Fibroblast of skin of right quadriceps (primary cell): ENCODE measurements around the gene ATP6V0D1.
A peak's percentile ranks its signal among the peaks of the same experiment; 100 is the strongest.
"Not testable (repeated sequence)": the region's sequence is repeated elsewhere in the genome, so short reads cannot be mapped to it uniquely, and the experiment has no call there.

ENCODE experiments used
- DNase-seq: peaks from one replicate; pipeline ENCODE4 v3.0.0-alpha.2; 2013

The ATP6V0D1 gene

DNA sequence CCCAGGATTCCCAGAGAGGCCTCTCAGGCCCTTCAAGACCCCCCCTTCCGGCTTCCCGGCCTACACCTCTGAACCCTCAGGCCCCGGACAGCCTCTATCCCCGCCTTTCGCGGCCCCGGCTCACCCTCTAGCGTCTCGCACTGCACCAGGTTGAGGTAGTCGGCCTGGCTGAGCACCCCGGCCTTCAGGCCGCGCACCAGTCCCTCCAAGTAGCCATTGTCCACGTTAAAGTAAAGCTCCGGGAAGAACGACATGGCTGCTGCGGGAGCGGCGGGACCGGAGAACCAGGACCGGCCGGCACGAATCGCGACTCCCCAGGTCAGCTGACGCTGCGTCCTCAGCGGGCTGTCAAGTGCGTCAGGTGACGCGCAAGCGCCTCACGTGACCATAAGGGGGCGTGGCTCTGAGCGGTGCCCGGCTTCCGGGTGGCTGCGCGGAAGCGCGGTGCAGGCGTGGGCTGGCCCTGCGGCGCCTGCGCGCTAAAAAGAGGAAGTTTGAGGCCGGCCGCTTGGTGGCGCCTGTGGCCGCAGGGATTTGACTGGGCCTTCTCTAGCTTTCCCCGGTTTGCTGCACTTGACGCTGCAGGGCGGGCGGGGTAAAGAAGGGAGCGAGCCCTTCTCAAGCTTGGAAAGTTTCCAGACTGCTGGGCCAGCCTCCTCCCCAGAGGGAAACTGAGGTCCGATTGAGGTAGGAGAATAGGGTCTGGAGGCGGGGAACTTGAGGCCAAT, at the start of gene ATP6V0D1:
Gene ATP6V0D1 (minus strand): TSS at position 325 of the 728 bp plus-strand sequence. CDS start 71 bp downstream, at position 254.
- peak; percentile 97 for DNase-seq

DNA sequence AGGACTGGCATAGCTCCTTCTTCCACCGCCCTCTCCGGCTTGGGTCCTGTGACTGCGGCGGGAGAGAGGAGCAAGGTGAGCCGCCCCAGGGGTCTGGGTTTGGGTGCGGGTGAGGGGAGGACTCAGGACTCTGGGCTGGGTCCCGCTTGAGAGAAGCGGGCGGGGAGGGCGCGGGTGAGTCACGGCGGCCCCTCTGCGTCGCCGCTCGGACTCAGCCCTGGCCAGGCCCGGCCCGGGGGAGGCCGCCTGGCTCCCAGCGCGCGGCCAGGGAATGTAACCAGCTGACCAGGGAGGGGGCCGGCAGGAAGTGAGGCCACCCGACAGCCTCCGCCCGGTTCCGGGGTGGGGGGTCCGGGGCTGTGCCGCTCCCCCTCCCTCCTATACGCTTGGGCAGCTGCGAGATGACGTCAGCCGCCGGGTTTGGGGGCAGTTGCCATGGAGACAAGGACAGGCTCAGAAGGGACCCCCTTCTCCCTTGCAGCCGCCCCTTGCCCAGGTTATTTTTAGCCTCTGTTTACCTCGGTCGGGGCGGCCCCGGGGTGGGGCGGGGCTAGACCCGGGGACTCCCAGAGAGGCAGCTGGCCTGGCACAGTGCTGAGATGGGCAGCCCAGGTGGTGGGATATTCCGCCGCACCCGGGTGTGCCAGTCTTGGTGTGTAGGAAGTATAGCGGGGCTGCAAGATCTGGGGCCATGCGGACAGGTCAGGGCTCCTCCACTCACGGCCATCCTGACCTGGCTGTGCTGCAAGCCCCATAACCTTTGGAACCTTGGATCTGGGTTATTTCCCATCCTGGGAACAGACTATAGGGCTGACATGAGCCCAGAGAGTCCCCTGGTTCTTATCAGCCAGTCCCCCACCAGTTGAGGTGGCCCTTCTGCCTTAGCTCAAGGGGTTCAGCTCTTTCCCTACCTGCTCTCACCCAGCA, 49.3 kb upstream of the ATP6V0D1 start:
- DNase-seq, result peak; percentile 55

DNA sequence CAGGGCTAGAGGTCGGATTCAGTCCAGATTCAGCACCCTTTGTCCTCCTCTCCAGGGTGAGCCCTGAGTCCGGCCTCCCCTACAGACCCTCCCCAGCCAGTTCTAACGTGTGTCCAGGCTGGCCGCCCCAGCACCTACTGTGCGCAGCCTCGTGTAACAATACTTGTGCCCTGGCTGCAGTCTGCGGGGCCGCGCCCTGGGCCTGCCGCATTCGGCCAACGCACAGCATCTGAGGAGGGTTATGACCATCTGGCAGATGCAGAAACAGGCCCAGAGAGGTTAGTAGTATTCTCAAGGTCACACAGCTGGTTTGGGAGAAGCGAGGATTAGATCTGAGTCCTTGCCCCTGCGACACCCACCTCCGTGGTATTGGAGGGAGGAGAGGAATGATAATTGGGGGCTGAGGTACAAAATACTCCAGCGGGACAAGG, 48.6 kb upstream of the ATP6V0D1 start:
- DNase-seq, result no peak

DNA sequence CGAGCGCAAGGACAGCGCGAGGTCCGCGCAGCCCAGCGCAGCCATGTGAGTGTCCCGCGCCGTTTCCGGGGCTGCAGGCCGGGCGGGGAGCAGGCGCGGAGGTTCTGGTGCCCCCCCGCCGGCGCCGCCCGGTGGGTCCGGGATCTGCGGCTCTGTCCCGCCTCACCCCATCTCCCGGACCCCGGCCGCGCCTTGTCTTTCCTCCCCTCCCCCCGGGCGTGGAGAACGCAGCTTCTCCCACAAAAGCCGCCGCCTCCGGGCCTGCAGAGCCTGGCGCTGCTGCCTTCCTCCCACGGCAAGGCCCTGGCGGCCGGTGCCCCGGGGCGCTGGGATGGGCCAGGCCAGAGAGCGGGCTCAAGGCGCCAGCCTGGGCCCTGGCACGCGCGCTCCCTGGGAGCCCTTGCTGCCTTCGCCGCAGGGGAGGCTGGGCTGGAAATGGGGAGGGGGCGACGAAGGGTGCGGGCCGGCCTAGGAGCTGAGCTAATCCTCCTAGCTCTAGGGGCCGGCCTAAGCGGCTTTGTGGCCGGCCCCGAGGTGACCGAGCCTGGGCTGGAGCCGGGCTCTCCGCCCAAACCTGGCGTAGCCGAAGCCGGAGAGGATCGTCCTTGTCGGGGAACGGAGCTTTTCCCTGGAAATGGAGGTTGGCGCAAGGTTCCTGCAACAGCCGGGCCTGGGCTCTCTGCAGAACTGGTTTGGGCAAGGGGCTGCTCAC, 48.1 kb upstream of the ATP6V0D1 start:
- no peak for DNase-seq

DNA sequence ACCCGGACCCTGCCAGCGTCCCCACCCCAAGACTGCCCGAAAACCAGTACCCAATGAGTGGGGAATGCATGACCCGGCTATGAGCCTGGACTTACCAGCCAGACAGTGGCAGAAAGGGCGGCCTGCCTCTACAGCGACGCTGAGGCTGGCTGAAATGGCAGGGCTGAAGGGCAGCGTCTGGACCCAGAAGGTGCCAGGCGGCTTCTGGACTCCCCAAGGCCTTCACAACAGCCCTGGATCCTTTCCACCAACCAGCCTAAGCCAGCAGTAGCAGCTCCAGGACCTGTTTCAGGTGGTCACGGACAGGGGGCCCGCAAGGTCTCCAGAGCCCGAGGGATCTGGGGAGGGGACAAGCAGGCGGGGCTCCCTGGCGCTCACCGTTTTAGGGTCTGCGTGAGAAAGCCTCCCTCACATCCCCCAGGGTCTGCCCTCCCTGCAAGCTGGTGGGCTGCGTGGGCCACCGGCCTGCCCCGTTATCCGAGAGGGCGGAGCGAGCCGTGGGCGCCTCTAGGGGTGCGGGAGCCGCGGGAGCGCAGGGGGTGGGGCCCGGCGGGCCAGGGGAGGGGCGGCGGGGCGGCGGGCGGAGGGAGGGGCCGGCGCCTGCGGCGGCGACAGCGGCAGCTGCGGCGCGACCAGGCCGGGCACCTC, 47.4 kb upstream of the ATP6V0D1 start, which contains the start of gene RIPOR1:
Gene RIPOR1 (plus strand): TSS at position 608 of the 648 bp plus-strand sequence. CDS start 9,618 bp downstream, outside the sequence.
- DNase-seq, result peak; percentile 31

DNA sequence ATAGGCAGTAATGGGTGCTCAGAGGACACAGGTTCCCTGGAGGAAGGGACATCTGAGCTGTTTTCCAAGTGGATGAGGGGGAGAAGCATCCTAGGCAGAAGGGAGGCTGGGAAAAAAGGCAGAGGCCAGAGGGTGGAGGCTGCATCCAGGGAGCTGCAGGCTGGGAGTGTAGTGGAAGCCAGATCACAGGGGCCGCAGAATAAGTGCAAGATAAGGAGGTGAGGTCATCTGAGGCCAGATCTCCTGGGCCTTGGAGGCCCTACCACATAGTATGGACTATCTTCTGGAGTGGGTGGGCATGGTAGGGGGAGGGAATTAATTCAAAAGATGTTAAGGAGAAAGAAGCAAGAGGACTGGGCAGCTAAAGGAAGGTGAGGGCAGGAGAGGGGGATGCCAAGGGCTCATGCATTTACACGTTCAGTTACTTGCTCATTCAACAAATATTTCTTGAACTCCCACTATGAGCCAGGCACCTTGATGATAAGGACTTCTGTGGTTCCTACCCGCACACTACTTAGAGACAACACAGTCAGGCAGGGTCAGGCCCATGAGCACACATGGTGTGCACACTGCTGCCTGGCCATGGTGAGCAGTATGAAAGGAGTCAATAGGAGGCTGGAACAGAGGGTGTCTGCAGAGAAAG, 45.3 kb upstream of the ATP6V0D1 start:
- no peak for DNase-seq

DNA sequence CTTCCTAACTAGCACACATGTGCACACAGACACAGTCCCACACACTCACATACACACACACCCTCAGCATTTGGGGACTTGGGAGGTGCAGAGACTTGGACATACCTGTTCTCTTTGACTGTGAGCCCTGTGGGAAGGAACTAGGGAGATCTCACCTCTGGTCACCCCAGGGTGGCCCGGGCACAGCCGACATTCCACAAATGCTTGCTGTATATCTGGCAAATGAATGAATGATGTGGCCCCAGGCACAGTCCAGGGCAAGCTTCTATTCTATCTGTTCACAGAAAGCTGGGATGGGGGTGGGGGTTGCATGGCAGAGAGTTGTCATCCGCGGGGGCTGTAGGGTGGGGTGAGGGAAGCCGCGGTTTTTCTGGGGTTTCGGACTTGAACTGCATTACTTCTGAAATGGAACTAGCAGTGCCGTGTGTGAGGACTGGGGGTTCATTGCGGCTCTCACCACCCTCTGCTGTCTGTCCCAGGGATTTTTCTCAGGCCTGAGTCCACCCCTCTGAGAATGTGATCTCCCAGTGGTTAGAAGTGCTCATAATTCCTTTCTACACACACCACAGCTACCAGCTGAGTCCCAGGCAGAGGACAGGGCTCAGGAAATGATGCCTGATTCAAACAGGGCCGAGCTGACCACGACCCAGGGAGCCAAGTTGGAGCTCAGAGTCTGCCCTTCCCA, 44.4 kb upstream of the ATP6V0D1 start:
- peak; percentile 49 for DNase-seq

DNA sequence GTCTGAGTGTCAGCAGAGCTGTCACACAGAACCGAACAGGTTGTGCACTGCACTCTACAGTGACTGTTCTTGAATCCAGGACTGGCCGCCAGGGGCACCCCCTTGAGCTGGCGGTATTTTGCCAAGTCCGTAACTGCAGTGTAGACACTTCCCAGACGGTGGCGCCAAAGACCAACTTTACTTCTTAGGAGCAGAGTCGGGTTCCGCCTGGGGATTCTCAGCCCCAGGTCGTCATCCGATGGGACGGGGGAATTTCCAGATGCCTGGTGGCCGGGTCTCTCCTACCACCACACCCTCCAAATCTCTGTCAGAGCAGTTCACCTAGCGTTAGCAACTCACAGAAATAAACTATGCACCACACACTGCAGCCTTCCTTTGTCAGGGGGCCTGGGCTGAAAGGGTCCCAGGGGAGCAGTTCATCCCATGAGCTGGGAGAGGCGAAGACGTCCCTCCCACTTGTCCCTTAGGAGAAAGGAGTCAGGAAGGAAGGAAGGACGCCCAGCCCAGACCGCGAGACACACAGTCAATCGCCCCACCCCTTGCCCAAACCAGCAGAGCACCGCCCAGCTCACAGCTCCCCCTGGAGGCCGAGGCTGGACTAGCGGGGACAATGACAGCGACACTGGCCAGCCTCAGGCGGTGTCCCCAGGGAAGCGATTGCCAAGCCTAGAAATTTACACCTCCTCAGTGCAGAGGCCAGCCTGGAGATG, 40.3 kb upstream of the ATP6V0D1 start:
- DNase-seq, result peak; percentile 95

DNA sequence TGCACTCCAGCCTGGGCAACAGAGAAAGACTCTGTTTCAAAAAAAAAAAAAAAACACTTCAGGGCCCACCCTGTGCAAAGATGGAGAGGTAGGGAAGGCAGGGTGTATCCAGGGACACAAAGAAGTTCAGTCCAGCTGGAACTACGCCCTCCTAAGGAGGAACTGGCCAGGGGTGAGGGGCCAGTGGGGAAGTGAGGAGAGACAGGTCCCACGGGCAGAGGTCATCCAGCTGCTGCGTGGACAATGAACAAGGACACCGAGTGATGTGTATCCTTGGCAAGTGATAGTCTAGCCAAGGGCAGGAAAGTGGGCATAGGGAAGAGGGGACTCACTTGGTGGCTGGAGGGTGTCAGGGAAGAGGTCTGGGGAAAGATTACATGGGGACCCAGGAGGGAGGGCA, 38.3 kb upstream of the ATP6V0D1 start:
- no peak for DNase-seq

DNA sequence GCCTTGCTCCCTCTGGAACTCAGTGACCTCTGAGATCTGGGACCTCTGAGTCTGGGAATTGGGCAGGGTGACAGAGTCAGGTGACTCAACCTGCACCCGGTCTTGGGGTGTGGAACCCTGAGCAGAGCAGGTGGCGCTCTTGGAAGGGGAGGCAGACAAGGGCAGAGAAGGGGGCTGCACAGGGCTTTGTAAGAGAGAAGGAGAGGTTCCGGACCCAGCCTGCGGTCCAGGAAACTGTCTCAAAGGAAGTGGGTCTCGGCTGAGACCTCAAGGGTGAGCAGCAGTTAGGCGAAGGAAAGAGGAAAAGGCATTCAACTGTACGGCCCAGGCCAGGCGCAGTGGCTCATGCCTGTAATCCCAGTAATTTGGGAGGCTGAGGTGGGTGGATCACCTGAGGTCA, 37.7 kb upstream of the ATP6V0D1 start:
- no peak for DNase-seq

DNA sequence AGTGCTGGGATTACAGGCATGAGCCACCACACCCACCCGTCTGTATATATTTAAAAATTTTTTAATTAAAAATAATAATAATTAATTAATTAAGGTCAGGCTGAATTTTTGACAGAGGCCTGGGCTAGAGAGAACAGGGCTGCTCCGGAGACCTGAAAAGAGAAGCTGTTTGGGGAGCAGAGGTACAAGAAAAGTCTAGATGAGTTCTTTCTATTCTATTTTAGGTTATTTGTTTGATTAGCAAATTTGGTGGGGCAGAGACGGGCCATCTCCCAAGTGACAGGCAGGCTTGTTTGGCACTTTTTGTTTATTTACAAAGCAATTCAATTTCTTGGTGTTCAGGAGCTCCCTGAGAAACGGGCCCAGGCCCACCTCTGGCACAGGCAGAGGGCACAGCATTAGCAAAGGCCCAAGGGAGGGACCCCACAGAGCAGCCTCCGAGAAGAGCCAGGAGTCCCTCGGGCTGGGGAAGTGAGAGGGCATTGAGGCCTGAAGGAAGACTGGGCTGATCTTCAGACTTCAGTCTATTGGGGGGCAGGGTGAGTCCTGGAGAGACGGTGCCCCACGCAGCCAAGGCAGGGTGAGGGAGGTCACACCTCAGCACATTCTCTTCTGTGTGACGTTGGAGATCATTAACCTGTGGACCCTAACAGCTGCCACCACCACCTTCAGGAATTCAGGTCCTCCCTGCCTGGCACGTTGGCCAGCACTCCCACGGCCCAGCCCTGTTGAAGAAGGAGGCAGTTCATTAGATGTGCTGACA, 36.9 kb upstream of the ATP6V0D1 start:
- no peak for DNase-seq

DNA sequence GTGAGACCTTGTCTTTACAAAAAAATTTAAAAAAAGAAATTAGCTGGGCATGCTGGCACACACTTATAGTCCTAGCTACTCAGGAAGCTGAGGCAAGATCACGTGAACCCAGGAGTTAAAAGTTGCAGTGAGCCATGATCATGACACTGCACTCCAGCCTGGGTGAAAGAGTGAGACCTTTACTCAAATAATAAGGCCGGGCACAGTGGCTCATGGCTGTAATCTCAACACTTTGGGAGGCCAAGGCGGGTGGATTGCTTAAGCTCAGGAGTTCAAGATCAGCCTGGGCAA, 36.1 kb upstream of the ATP6V0D1 start:
- DNase-seq, result no peak

DNA sequence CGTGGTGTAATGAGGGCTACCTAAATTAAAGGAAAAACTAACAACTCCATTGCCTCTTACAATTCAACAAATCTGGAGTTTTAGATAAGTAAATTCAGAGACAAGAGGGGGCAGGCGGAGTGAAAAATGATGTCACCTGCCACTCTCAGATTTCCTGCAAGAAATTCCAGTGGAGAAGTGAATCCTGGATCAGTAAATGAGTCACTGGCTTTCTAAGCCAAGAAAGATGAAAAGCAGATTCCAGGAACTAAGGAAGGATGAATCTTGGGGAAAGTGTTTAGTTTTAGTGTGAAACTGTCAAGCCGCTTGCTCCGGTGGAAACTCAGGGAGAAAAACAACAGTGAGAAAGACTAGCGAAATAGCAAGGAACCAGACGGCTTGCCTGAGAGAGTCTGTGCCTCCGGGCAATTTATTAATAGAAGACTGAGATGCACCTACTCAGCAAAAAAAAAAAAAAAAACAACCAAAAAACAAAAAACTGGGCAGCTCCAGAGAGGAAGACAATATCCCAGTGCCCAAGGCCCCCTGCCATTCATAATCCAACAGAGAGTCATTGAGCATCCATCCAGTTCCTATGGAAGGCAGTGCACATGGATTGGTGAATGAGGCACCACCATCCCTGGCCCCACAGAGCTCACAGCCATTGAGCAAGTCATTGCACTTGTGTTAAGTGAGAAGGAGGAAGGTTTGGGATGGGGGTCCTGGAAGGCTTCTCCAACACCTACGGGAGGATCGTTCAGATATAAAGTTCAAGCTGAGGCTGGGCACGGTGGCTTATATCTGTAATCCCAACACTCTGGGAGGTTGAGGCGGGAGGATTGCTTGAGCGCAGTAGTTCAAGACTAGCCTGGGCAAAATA, 35.6 kb upstream of the ATP6V0D1 start:
- peak; percentile 78 for DNase-seq

DNA sequence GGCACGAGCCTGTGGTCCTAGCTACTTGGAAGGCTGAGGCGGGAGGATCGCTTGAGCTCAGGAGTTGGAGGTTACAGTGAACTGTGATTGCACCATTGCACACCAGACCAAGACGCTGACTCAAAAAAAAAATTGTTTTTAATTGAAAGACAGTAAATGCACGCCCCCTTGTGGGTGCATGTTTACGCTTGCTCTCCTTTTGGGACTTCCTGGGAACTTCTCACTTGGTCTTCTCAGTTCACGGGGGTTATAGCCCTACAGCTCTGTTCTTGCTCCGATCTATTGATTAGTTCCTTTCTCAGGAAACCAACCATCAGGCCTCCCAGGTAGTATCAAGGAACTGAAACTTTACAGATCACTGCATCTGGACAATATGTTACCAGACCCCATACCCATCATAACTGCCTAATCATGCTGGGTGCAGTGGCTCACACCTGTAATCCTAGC, 33.4 kb upstream of the ATP6V0D1 start:
- peak; percentile 78 for DNase-seq

DNA sequence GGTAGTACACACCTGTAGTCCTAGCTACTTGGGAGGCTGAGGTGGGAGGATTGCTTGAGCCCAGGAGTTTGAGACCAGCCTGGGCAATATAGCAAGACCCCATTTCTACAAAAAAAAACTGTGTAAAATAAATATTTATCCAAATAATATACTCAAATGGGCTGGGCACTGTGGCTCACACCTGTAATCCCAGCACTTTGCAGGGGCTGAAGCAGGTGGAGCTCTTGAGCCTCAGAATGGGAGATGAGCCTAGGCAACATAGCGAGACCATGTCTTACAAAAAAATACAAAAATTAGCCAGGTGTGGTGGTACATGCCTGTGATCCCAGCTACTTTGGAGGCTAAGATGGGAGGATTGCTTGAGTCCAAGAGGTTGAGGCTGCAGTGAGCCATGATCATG, 32.9 kb upstream of the ATP6V0D1 start:
- not testable (repeated sequence) for DNase-seq

DNA sequence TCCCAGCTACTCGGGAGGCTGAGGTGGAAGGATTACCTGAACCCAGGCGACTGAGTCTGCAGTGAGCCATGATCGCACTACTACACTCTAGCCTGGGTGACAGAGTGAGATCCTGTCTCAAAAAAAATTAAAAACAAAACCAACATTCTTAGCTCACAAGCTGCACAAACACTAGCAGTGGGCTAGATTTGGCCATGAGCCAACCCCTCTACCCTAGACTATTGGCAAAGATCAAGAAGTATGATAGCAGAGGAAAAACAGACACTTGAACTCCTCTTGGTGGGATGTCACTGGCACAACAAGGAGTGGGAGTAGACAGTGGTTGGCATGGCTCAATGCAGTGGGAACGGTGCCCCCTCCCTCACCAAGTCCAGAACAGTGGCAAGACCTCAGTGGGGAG, 28.1 kb upstream of the ATP6V0D1 start:
- no peak for DNase-seq

DNA sequence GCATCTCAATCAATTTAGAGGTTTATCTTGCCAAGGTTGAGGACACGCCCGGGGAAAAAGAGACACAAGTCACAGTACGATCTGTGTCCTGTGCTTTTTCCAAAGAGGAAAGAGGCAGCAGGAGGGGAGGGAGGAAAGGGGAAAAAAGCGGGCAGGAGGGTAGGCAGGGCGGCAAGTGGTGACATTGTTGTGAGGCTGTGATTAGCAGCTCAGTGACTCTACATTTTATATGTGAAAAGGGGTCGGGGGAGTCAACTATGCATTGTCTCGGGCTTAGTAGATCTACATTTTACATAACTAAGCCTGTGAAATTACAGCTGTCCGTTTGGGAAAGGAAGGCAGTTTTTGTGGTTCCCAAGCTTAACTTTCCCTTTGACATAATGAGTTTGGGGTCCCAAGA, 25.5 kb upstream of the ATP6V0D1 start:
- no peak for DNase-seq

DNA sequence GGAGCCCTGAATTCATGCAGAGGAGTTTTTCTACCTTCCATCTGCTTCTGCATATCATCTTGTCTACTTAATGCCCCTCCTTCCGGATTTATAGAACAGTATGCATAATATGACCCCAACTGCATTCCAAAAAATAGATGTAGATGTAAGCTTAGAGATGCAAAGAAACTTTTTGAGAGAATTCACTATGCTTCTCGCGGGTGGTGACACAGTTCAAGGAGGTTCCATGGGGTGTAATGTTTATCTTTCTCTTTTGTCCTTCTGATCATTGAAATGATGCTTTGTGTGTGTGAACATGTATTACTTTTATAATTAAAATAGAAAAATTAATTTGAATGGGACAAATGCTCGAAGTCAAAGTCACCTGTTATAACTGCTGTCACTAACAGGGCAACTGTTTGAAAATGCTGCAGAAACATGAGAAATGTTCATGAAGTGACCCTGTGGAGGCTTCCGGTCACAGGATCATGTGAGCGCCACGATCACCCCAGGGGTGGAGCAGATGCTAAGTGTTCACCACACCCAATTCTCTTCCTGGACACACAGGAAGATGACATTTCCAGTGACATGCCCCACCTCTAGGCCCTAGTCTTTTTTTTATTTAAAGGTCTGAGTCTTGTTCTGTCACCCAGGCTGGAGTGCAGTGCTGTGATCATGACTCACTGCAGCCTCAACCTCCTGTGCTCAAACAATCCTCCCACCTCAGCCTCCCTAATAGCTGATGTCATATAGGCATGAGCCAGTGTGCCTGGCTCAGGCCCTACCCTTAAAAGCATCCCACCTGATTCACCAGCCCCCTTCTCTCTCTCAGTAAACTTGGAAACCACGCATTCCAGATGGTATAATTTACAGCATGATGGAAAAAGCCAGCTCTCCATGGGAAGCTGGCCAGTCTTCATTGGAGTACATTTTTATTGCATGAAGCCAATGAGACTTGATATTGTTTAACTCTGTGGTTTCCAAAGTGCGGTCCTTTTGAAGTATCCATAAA, 23.4 kb upstream of the ATP6V0D1 start:
- no peak for DNase-seq
